COLO829 (cell line): Measurements from ENCODE around the gene VMO1.
"Not testable (repeated sequence)": the region's sequence is repeated elsewhere in the genome, so short reads cannot be mapped to it uniquely, and the experiment has no call there.

Experiments used
- DNase-seq: peaks from one replicate; pipeline ENCODE4 v3.0.0; 2012; ENCODE audit warnings: low spot score

Gene VMO1

DNA sequence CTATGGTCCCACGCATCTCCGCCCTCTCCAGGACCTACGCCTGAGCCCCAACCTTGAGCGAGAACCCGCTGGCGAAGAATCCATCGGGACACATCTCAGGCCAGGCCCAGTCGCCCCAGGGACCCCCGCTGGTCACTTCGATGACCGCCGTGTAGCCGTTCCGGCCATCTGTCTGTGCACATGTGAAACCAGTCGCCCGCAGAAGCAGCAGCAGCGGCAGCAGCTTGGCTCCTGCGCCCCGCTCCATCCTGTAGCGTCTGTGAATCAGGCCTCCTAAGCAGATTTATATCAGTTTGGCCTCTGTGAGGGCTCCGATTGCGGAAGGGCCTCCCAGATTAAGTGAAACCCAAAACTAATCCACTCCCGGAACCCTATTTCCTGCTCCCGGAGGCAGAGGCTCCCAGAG, at the start of gene VMO1:
TSS of gene VMO1 (minus strand) at position 259 of the 406 bp plus-strand sequence. CDS start at position 247, 12 bp downstream.
- DNase-seq = no peak

DNA sequence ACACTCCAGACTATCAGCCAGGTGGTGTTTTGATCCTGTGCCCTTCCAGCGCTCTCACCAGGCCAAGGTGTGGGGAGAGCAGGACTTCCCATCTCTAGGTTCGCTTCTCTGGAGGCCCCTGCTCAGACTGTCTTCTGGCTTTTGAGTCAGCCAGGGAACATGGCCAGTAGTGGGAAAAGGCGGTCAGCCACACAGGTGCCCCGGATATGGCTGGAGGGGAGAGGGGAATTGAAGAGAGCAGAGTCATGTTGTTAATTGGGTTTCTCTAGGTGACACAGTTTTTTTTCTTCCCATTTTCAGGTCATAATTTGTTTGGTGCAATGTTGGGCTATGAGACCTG, 48.5 kb upstream of the VMO1 start:
- no peak for DNase-seq

- DNase-seq = no peak
Measured at GRCh38 chr17:4833941-4834680, 47.9 kb upstream of the VMO1 start.

- peak; percentile 97 for DNase-seq
Measured at GRCh38 chr17:4833178-4833940, 47.2 kb upstream of the VMO1 start, which contains the start of gene MINK1. Gene MINK1 (plus strand): TSS chr17:4833340. CDS start chr17:4833584, 244 bp downstream.

- not testable (repeated sequence) for DNase-seq
Measured at GRCh38 chr17:4832829-4833177, 46.6 kb upstream of the VMO1 start.

GRCh38 chr17:4827399-4827798, 41.2 kb upstream of the VMO1 start:
- no peak for DNase-seq

DNA sequence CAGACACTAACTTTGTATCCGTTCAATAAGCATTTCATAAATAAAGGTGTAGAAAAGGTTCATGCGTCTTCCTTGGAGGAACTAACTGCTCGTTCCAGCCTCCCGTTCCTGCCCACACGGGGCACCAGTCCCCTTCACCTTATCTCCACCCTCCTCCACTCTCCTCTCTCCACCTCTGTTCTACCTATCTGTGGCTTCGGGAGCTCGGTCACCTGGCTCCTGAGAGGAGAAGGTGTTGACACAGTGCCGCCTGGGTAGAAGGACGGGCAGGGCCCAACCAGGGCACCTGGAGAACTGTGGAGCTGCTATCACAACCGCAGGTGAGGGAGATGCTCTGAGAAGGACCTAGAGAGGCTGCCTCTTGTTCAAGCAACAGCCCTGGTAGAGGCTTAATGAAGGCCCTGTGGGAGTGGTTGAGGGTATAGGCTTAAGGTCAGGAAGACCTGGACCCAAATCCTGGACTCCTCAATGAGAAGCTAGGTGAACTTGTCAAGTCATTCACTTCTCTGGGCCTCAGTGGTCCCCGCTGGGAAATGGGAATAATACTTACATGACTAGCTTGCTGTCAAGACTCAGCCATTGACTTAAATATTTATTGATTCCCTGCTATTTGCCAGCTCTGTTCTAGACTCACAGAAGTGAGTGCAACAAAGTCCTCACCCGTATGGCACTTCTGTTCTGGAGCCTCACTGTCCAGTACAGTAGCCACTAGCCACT, 37.4 kb upstream of the VMO1 start:
- no peak for DNase-seq

GRCh38 chr17:4822835-4823234, 36.7 kb upstream of the VMO1 start:
- DNase-seq = no peak

GRCh38 chr17:4818276-4818675, 32.1 kb upstream of the VMO1 start:
- DNase-seq = no peak

DNA sequence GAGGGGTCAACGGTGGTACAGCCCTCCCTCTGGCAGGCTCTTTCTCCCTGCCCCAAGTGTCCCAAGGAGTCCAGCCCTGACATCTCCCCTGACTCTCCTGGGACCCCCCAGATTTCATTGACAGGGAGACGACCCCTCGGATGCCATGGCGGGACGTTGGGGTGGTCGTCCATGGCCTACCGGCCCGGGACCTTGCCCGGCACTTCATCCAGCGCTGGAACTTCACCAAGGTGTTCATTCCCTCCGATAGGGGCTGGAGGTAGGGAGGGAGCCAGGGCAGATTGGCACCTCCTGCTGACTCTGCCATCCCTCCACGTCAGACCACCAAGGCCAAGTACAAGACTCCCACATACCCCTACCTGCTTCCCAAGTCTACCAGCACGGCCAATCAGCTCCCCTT, 30.7 kb upstream of the VMO1 start:
- no peak for DNase-seq

DNA sequence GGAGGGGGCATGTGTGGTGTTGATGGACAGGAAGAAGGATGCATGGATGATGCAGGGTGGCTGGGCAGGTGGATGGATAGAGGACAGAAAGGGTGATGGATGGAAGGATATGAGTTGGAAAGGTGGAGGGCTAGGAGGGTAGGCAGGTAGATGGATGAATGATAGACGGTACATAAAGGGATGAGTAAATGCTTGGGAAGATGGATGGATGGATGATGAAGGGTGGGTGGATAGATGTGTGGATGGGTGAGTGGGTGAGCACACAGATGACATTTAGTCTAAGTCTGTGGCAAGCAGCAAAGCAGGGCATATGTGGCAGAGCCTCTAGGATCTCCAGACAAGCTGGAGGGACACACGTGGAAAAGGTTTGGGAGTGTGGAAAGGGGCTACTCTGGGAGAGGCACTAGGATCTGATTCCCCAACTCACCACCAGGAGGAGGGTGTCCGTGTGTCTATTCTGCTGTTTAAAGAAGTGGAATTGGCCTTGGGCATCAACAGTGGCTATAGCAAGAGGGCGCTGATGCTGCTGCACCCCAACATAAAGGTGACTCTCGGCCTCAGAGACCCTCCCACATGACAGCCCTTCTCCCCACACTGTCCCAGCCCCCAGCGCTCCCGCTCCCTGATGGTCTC, 29.0 kb upstream of the VMO1 start:
- DNase-seq = no peak

GRCh38 chr17:4812690-4813089, 26.5 kb upstream of the VMO1 start:
- DNase-seq = no peak

DNA sequence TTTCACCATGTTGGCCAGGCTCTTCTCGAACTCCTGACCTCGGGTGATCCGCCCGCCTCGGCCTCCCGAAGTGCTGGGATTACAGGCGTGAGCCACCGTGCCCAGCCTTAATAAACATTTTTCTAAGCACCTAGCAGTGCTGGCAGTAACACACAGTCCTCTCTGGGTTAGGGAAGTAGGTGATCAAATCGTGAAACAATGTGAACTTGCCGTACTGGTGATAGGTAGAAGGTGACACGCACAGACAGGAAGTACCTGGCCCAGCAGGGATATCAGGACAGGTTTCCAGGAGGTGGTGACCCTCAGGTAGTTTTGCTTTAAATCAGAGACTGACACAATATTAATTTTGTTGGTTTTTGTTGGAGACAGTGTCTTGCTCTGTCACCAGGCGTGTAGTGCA, 25.3 kb upstream of the VMO1 start:
- no peak for DNase-seq

- DNase-seq = no peak
Measured at GRCh38 chr17:4810696-4811290, 24.6 kb upstream of the VMO1 start.

DNA sequence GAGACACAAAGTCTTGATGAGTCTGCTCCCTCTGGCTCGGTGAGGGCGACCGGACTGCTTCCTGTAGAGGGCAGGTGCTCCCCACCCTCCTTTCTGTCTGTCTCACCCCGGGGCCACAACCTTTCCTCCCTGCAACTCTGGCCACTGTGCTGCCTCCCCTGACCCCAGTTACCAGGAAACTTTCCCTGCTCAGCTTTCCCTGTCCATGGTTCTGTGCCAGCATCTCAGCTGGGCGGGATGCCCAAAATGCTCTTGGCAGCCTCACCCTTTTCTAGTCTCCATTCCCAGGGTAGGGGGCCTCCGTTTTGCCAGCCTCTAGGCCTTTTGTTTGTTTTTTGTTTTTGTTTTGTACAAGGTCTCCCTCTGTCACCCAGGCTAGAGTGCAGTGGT, 22.2 kb upstream of the VMO1 start:
- DNase-seq = no peak

GRCh38 chr17:4807605-4808377, 21.6 kb upstream of the VMO1 start:
- DNase-seq = no peak

DNA sequence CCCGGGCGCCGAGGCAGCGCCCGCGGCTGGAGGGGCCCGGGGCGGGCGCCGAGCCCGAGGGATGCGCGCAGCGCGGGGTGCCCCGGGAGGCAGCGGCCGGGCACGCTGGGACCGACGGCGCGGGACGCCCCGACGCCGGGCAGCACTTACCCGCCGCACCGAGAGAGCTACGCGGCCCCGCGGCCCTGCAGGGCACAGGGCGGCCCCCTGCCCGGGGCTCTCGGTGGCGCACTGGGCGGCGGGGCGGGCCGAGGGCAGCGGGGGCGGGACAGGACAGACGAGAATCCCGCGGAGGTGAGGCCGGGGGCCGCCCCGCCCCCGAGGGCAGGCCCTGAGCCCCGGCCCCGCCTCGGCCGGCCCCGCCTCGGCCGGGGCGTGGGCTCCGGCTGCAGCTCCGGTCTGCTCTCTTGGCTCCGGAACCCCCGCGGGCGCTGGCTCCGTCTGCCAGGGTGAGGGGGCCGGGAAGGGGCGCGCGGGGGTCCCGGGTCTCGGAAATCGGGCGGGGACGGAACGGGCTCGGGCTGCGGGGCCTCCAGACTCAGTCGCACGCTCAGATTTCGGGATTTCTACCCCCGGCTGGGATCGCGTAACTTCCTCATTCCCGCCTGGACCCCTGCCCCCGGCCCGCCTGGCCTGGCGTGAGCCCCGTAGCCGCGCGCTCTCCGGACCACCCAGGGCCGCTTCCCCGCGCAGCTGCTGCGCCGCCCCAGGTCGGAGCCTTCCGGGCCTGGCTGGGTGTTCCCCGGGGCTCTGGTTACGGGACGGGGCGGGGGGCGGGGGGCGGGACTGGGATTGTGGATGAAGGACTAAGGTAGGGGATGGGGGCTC, 20.8 kb upstream of the VMO1 start, which contains the start of gene PLD2:
TSS of gene PLD2 (plus strand) at position 376 of the 828 bp plus-strand sequence. CDS start 621 bp downstream, outside the sequence.
- DNase-seq = peak; percentile 92

- peak; percentile 59 for DNase-seq
Measured at GRCh38 chr17:4806456-4806776, 20.3 kb upstream of the VMO1 start.

GRCh38 chr17:4802228-4802627, 16.1 kb upstream of the VMO1 start, which contains the start of gene C17orf114:
Gene C17orf114 (minus strand): TSS chr17:4802328.
- no peak for DNase-seq

DNA sequence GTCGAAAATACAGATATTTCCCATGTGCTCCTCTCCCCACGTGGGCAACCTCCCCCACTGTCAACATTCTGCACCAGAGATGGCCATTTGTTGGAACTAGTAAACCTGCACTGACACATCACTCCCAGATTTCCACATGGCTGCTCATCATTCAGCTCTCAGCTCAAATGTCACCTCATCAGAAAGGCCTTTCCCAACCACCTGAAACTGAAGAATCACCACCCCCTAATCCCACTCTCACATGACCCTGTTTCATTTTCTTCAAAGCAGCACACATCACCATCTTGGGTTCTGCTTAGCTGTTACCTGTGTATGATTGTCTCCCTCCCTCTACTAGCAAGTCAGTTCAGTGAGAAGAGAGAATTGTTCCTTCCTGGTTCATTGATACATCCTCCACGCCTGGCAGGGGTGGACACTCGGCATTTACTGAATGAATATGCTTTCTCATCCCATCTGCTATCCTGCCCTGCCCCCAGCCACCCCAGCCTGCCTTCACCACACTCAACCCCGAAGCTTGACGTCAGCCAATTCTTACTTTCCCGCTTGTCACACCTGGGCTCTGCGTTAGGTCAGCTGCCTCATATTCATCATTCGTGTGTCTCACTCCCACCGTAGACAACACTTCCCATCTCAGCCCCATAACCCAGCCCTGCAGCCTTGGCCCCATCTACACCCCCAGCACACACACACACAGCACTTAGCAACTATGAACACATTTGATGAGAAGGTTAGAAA, 14.5 kb upstream of the VMO1 start:
- no peak for DNase-seq
